ENCODE data around the gene RSKR.

DNA sequence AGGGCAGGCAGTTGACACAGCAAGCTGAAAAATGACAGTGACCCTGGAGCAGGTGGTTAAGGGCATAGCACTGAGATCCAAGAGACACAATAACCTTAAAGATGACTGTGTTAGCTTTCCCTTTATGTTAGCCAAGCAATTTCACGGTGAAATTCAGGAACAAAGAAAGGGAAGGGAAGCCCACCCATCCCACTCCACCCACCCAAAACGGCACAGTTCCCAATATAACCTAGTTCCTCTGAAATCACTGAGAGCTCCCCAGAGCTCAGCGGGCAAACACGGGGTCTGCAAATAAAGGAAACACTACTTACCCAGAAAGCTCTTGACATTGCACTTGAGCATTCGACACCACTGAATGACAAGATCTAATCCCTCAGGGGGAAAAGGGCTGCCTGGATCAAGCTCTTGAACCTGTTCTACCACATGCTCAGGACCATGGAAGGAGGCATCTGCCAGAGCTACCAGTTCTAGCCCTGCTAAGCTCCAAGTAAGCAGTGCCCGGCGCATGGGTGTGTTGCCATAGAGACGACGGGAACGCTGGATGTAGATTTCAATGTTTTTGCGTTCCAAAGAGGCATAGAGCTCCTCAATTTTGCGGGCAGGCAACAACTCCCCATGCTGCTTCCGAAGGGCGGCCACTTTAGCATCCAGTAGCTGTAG, 20.4 kb upstream of the RSKR start:
- TF ChIP-seq POLR2AphosphoS5 (IDR thresholded peaks at IDR 0.05; ENCODE audit: borderline replicate concordance, low read depth, low read length) (no peak), EZH2 (IDR thresholded peaks at IDR 0.05) (no peak), FOXP2 (optimal IDR thresholded peaks at IDR 0.05; ENCODE audit: control extremely low read depth, extremely low read length, insufficient read depth) (no peak)

All from SK-N-MC (cell line).